Mesodermal cell (in vitro differentiated cells): Measurements from ENCODE around the gene PIK3AP1.
"Not testable (repeated sequence)": the region's sequence is repeated elsewhere in the genome, so short reads cannot be mapped to it uniquely, and the experiment has no call there.

Experiments
- H3K27ac ChIP-seq: 2 replicates; pipeline ENCODE4 v1.7.0; 2013; ENCODE audit warnings: mild to moderate bottlenecking, low read depth, low read length, moderate library complexity; ENCODE audit not compliant: severe bottlenecking
- H3K36me3 ChIP-seq: 2 replicates; pipeline ENCODE4 v1.7.1; 2013; ENCODE audit warnings: mild to moderate bottlenecking, low read length, moderate library complexity; ENCODE audit not compliant: control insufficient read depth, insufficient read depth
- H3K4me1 ChIP-seq: one replicate; pipeline ENCODE4 v1.7.1; 2013; ENCODE audit warnings: mild to moderate bottlenecking, low read length; ENCODE audit not compliant: insufficient read depth, control insufficient read depth, poor library complexity, severe bottlenecking
- H3K4me3 ChIP-seq: 2 replicates; pipeline ENCODE4 v1.7.0; 2013; ENCODE audit warnings: low read length, control low read depth, mild to moderate bottlenecking; ENCODE audit not compliant: insufficient read depth, poor library complexity, severe bottlenecking; ENCODE audit errors: extremely low read depth
- H3K9me3 ChIP-seq: 2 replicates; pipeline ENCODE4 v1.7.1; 2013; ENCODE audit warnings: mild to moderate bottlenecking, low read length, moderate library complexity; ENCODE audit not compliant: control insufficient read depth
- WGBS, 2 experiments: methylation state at CpG; one replicate each; pipeline ENCODE4 v1.1.5; 2013; ENCODE audit warnings: missing lambda C conversion rate in 2 of 2; ENCODE audit not compliant: insufficient coverage in 2 of 2; 5-methylcytosine and 5-hydroxymethylcytosine counted together

PIK3AP1 gene

DNA sequence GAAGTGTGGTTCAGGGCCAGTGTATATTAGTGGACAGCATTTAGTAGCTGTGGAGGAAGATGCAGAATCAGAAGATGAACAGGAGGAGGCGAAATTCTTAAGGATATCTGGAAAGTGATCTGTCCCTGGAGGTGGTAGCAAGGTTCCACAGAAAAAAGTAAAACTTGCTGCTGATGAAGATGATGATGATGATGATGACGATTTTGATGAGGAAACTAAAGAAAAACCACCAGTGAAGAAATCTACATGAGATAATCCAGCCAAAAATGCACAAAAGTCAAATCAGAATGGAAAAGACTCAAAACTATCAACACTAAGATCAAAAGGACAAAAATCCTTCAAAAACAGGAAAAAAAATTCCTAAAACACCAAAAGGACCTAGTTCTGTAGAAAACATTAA, 159.8 kb downstream of the PIK3AP1 start:
- Histone ChIP-seq H3K36me3 (peaks cover 82% of the 10 kb centered on the region), H3K27ac (no peak overlapping the region), H3K9me3 (no peaks in the 10 kb centered on the region), H3K4me1 (no peaks in the 10 kb centered on the region), H3K4me3 (no peak overlapping the region)
- WGBS, 2 experiments = 100% methylated on average over 1 of the region's 2 CpGs

DNA sequence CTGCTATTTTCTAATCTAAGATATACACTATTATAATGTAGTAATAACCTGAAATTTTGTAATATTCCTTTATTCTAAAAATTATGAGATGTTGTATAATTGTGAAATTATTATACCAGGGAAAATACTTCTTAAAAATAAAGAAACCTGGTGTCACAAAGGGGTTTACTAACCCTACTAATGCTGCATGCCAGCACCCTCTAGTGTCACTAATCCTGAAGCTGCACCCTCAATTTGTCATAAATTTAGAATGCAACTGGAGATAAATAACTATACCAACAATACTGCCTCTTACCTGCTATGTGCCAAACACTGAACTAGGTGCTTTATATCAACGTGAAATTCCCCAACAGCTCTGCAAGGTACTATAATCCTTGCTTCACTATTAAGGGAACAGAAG, 164.3 kb downstream of the PIK3AP1 start:
- WGBS, 2 experiments = 75 to 80% methylated on average over 1 of the region's 1 CpG
- Histone ChIP-seq H3K36me3 (peaks cover 87% of the 10 kb centered on the region), H3K4me1 (peaks cover 4% of the 10 kb centered on the region), H3K4me3 (no peak overlapping the region), H3K9me3 (no peaks in the 10 kb centered on the region), H3K27ac (no peak overlapping the region)

DNA sequence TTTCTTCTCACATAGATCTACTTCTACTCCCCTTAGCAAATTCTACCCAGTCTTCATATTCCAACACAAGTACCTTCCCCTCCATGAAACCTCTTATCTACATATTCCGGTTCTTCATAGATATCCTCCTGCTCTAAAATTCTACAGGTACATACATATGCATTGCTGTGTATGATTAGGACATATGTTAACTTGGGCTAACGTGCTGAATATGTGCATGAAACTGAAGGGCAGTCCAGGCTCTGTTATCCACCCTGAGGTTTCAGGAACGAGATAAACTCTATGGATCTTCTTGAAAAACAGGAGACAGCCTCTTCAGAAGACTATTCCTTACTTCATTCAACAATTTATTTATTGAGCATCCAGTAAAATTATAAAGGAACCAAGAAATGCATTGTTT, 165.0 kb downstream of the PIK3AP1 start:
- Histone ChIP-seq H3K4me1 (peaks cover 4% of the 10 kb centered on the region), H3K36me3 (peaks cover 83% of the 10 kb centered on the region), H3K4me3 (no peak overlapping the region), H3K27ac (no peak overlapping the region), H3K9me3 (no peaks in the 10 kb centered on the region)
- WGBS, 2 experiments = 90 to 100% methylated on average over 1 to 2 of the region's 3 CpGs

DNA sequence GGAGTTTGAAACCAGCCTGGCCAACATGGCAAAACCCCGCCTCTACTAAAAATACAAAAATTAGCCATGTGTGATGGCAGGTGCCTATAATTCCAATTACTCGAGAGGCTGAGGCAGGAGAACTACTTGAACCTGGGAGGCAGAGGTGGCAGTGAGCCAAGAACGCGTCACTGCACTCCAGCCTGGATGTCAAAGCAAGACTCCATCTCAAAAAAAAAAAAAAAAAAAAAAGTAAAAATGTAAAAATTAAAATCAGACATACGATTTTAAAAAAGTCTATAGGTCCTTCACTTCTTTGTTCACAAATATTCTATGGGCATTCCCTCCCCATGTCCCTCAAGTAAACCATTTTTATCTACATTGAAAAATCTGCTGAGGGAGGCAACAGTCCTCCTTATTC, 171.7 kb downstream of the PIK3AP1 start:
- Histone ChIP-seq H3K27ac (no peak overlapping the region), H3K4me1 (no peaks in the 10 kb centered on the region), H3K36me3 (peaks cover 80% of the 10 kb centered on the region), H3K9me3 (no peaks in the 10 kb centered on the region), H3K4me3 (no peak overlapping the region)
- WGBS, 2 experiments = 100% methylated on average over 2 of the region's 5 CpGs; no CpG with 5 or more reads in 1 of the 2 experiments

DNA sequence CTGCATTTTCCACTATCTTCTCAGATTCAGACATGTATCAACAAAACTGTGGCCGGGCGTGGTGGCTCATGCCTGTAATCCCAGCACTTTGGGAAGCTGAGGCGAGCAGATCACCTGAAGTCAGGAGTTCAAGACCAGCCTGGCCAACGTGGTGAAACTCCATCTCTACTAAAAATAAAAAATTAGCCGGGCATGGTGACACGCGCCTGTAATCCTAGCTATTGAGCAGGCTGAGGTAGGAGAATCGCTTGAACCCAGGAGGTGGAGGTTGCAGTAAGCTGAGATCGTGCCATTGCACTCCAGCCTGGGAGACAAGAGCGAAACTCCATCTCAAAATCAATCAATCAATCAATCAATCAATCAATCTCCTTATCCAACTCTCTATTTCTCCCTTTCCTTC, 174.8 kb downstream of the PIK3AP1 start:
- not testable (repeated sequence) for H3K4me1 ChIP-seq, H3K9me3 ChIP-seq, H3K27ac ChIP-seq, H3K4me3 ChIP-seq
- 95% methylated on average over 8 to 9 of the region's 10 CpGs for WGBS, 2 experiments
- H3K36me3 ChIP-seq = peaks cover 84% of the 10 kb centered on the region
